ENCODE data around the gene MOB1B.
"Not testable (repeated sequence)": the region's sequence is repeated elsewhere in the genome, so short reads cannot be mapped to it uniquely, and the experiment has no call there.

GRCh38 chr4:71032106-71032505 lies 129.9 kb downstream of the MOB1B start:
- not testable (repeated sequence) for TF ChIP-seq CTCF (IDR thresholded peaks at IDR 0.05; ENCODE audit: borderline replicate concordance, extremely low read depth, low read length, poor library complexity, severe bottlenecking); EZH2 (IDR thresholded peaks at IDR 0.05; ENCODE audit: borderline replicate concordance, low read depth, low read length, severe bottlenecking)
